HT-29 (cell line): ENCODE measurements around the gene UBE2Z. TPM values are rescaled to one million over a fixed set of nuclear protein-coding genes. Genes with fewer than 3 reads are reported as not detected.
"Not testable (repeated sequence)": the region's sequence is repeated elsewhere in the genome, so short reads cannot be mapped to it uniquely, and the experiment has no call there.

Source experiments
- DNase-seq: peaks from one replicate; pipeline ENCODE4 v3.0.0-alpha.2; 2015; ENCODE audit warnings: low spot score
- total RNA-seq: library from RNA; depleted of rRNA; stranded (reverse); fragments of >200 nt; shearing (Covaris generic); gene quantifications from 2 replicates; pipeline ENCODE4 v1.2.3, GENCODE V29; 2014

Gene UBE2Z
- total RNA-seq, 1 experiment from 2014 or later, result 75.5 TPM

DNA sequence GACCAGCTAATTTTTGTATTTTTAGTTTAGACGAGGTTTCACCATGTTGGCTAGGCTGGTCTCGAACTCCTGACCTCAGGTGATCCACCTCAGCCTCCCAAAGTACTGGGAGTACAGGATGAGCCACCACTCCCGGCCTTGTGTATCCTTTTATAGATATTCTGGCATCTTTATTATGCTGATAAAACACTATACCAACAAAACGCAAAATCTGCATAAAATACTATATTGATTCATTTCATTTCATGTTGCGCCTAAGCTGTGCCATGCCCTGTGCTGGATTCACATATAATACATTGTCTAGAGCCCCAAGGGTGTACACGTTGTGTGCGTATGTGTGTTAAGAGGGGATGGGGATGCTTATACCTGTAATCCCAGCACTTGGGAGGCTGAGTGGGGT, 3.8 kb upstream of the UBE2Z start:
- no peak for DNase-seq

DNA sequence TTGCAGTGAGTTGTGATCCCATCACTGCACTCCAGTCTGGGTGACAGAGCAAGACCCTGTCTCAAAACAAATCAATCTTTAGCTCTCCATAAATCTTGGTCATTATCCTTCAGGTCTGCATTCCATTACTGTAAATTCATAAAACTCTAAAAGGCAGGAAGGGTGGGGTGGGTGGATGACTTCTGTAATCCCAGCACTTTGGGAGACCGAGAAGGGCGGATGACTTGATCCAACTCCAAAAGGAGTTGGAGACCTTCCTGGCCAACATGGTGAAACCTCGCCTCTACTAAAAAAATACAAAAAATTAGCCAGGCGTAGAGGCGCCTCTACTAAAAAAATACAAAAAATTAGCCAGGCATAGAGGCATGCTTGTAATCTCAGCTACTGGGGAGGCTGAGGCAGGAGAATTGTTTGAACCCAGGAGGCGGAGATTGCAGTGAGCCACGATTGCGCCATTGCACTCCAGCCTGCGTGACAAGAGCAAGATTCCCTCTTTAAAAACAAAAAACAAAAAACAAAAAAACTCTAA, 2.2 kb upstream of the UBE2Z start:
- DNase-seq, result no peak

DNA sequence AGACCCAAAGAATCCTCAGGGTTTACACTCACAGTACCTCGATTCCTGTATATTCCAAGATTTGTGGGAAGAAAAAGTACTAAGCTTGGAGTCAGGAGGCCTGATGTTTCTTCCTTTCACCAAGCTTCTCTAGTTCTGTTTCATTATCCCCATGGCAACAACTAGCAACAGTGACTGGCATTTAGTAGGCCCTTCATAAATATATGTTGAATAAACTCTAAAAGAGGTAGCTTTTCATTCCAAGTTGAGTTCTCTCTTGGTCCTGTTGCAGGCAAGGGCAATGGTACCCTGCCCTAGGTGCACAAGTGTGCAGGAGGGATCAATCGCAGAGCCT, 527 bp upstream of the UBE2Z start:
- DNase-seq, result no peak

DNA sequence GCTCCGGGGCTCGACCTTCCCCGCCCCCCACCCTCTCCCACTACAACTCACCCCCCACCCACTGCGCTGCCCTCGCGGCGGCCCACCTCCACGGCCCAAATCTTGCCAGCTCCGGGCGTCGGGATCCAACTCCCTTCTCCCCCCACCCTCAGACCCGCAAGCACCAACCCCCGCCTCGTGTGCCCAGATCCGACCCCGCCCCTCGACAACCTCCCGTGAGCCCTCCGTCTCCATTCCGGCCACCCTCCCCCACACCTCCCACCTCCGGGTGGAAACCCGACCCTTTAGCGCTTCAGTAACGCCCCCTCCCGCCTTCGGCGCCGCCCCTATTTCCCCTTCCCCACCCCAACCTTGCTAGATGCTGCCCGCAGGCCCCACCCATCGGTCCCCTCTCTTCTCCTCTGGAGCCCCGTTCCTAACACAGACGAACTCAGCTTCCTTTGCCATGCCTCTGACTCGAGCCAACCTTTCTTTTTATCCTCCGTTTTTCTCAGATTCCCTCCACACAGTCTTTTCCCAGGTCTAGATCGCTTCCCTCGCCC, 717 bp downstream of the UBE2Z start:
- peak; percentile 60 for DNase-seq

DNA sequence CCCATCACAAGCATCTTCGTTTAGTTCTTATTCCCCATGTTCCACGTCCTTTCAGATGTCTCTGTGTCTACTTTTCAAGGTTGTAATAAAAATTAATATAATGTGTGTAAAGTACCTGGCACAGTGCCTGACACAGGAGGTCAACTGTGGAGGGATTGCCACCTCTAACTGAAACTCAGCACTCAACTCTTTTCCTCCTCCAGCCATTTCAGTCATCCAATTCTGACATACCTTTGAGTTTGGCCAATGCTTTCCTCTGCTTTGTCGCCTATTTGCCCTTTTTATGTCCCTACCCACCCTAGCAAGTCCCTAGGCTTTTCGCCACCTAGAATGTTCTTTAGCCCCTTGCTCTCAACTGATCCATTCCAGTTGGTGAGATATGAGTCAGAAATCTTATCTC, 1.6 kb downstream of the UBE2Z start:
- DNase-seq, result no peak

DNA sequence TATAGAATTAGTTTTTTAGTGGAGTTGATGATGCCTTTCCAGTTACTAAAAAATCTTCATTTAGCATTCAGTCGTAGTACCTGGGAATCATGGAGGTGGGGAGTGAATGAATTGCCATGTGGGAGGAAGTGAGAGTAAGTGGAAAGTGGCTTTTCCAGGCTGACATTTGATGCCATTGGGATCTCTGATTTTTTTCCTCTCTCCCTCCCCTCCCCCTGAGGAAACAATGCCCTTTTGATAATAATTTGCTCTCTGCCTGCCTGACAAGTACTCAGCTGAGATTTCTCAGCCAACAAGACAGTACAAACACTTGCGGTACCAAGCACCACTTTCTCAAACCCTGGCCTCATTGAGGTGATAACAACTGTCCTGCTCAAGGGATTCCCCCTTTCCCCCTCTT, 2.2 kb downstream of the UBE2Z start:
- DNase-seq, result no peak

DNA sequence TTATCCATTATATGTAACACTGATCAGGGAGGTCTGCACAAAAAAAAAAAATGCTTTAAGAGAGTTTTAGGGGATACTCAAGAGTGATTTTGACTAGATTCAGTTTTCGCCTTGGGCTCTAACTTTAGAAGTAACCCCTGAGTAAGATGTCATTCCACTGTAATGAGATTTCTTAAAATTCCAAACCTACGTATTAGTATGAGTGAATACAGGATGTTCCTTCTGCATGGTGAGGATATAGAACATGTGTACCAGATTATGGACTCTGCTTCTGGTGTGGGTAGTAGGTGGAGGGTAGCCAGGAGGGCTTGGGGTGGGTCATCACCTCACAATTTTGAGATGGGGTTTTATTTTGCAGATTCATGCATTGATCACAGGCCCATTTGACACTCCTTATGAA, 4.3 kb downstream of the UBE2Z start:
- no peak for DNase-seq

DNA sequence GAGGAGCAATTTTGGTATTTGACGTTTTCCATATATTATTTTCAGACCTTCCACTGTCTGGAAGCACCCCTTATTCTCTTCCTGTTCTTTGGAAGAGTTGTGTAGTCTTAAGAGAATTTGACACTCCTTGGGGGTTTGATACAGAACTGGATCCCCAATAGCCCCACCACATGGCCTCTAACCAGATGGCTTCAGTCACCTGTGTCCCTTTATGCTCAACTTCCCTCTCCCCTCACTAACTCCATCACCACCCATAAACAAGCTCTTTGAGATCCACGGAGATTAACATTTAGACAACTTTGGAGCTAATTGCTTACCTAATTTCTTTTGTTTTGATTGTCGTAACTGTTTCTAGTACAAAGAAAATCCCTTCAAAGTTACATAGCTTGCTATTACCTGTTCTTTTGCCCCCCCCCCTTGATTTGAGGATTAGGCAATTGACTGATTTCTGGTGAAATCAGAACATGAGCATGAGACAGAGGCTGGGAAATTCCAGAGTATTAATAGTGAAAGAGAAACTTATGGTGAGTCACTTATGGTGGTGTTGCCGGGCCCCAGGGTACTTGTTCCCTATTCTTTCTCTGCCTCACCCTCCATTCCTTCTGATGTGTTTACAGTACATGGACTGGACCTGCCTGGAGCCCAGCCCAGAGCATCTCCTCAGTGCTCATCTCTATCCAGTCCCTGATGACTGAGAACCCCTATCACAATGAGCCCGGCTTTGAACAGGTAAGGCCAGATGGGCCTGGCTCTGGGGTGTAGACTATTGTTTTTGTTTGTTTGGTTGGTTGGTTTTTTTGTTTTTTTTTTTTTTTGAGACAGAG, 7.5 kb downstream of the UBE2Z start:
- no peak for DNase-seq

DNA sequence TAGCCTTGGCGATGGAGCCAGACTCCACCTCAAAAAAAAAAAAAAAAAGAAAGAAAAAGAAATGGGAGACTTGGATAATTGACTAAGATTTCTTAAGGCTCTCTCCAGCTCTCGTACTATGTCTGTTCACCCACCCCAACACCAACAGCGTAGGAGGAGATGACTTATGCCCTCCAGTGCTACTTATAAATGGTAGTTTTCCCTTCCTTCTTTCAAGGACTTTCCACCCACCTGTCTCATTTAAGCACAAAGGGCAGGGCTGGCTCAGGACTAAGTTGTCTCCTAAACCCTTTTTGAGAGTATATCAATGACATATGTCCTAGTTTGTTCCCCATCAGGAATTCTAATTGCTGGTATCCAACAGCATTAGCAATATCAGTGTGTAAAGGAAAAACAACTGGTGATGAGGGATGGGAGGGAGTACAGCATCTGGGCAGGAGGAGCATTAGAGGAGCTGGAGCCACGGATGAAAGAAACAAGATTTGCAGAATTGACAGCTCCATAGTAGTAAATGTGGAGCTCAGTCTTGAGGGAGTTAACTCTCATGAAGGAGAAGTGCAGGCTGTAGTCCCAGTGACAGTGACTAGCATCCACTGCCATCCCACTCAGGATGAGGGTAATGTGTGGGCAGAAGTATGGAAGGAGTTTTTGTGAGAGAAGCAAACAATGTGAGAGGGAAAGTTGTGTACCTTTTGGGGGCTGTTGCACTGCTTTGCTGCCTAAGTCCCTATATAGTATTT, 17.2 kb downstream of the UBE2Z start:
- DNase-seq, result no peak

DNA sequence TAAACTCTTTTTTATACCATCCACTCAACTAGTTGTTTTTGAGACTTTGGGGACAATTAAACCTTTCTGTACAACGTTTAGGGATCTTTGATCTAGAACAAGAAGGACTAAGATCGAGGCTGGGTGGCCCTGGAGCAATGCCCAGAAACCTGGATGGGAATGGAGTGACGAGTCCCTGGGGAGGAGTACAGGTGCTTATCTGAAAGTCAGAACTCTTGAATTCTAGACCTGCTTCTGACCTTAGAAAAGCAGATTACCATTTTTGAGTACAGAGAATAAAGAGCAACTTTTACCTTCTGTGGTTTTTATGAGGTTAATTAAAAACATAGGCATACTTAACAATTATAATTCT, 17.8 kb downstream of the UBE2Z start:
- DNase-seq, result no peak

DNA sequence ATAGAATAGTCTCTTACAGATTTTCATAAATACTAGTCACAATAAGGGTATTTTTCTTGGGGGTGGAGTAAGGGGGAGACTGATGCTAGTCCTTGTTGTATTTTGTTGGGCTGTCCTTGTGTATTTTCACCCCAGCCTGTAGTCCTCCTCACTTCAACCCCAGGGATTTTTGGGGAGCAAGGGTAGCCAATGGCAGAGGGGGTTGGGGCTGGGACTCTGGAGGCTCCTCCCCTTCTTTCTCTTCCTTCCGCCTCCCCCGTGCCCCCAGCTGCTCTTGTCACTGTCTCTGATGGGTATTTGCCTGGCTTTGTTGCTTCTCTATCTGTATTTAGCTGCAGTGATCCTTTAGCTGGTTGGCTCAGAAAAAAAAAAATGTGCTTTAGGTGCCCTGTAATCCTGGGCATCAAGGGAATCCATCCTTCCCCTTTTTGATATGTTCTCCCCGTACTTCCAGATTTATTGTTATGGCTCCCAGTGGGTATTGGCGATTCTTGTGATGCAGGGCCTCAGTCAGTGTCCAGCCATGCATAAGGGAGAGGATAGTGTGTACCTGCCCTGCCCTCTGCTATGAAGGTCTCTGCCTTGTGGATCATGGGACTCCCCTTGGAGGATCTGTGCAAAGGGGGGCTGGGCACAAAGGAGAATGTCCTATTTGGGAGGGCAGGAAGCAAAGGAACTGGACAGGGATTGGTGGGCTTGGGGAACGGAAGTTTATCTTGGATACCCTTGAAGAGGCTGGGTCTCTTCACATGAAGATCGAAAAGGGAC, 20.0 kb downstream of the UBE2Z start:
- DNase-seq, result no peak

DNA sequence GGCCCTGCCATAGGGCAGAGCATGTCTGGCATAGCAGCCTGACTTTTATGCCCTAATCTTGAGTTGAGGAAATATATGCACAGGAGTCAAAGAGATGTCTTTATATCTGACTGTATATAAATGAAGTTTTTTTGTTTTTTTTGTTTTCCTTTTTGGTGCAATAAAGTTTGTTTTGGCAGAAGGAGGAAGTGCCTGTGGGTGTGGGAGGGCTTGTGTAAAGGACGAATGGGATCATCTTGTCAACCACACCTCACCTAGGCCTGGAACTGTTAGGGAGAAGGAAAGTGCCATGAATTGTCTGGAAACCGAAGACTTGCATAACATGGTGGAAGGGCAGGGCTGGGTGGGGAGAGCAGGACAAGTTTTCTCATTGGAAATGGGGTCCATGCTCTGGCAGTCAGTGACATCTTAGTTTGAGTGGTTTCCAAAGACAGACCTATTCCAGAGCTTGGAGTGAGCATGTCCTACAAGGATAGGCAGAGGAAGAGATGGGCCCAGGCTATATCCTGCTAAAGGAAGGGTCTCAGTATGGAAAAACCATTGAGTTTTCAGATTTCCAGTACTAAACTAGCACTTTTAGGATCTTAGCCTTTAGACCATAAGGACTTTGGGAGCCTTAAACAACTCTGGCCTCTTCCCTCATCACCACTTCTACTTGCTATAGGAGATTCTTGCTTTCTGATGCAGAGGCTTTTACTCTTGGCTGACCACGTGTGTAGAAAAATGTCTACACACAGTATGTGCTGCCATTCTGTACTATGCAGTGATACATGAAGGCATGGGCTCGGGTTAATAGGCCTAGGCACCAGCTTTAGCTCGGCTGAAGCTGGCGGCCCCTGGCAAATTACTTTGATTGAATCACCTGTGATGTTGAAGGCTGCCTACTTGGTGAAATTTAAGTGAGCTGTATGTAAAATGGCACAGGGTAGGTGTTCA, 20.9 kb downstream of the UBE2Z start:
- no peak for DNase-seq

DNA sequence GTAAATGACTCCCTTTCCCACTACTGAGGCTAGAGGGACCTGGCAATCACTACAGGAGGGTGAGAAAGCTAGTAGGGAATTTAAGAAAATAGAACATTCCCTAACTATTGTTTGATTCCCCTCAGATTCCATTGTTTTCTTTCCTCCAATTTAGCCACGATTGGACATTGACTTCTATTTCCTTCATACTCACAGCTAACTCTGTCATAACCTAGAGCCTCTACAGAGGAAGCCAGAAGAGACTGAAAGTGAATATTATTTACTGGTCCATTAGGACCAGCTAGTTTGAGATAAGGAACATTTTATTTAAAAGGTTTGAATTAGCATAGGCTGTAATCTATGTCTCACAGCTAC, 21.6 kb downstream of the UBE2Z start:
- no peak for DNase-seq

DNA sequence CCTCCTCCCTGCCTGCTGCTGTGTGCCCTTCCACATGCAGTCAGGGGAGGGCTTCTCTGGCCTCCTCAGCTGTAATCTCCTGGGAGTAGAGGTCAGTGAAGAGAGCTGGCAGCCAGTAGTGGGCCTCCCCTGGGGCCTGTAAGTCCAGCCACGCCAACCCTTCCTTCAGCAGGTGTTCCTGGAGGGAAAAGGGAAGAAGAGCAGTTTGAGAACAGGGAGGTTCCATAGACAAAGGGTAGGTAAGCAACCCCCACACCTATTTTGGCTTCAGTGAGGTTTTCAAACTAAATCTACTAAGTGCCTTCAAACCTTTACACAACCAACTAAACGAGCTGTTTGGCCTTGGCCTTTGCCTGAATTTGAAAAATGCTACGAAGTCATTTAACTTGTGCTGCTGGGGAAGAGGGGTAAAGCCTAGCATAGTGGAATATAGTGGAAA, 22.2 kb downstream of the UBE2Z start:
- no peak for DNase-seq

DNA sequence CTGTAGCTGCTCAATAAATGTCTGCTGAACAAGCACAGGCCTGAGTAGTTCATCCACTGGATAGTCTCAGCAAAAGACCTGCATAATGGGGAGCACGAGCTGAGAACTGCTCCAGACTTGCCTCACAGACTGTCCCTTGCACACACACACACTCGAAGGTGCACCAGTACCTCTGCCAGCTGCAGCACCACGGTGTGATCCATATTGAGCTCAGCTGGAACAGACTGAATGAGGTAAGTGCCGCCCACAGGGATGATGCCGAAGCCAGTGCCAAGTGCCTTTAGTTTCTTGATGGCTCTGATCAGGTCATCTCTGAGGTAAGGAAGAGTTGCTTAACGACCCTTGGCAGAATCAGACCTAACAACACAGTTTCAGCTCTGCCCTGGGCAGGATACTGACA, 24.8 kb downstream of the UBE2Z start:
- no peak for DNase-seq

DNA sequence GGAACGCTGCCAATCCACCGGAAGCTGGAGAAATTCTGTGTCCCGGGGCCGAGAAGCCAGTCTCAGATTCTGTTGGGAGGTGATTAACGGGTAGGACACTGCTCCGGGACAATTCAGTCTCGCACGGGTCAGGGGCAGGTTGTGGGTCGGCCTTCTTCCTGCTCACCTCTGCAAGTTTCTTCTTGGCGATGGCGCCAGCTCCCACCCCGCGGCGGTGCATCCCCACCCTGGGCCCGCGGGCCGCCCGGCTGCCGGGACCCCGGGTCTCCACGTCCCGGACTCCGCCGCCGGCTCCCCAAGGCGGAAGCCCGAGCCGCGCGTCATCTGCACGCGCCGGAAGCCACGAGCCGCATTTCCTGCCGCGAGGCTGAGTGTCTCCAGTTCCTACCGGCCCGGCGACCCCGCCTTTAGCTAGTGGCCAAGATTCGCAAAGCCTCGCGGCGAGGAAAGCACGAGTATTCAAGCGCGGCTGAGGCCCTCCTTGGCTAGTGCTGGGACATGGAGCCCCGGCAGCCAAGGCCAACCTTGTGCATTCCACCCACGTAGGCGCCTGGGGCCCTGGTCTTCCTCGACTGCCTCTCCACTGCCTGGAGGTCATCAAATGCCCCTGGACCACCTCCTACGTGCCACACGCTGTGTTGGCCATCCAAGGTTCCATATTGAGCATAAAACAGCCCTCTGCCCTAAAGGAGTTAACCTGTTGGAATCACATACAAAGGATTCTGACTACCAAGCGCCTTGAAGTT, 36.5 kb downstream of the UBE2Z start, which contains the start of gene SNF8:
SNF8 (minus strand) TSS at position 328 of the 746 bp plus-strand sequence; CDS start at position 220, 108 bp downstream.
- DNase-seq, result peak; percentile 92

DNA sequence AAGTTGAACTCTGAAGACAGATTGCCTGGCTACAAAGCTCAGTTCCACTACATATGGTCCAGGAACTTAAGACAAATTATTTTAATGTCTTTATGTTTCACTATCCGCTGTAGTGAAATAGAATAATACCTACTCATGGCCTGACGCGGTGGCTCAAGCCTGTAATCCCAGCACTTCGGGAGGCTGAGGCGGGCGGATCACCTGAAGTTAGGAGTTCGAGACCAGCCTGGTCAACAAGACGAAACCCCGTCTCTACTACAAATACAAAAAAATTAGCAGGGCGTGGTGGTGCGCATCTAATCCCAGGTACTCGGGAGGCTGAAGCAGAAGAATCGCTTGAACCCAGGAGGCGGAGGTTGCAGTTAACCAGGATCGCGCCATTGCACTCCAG, 37.0 kb downstream of the UBE2Z start:
- not testable (repeated sequence) for DNase-seq

DNA sequence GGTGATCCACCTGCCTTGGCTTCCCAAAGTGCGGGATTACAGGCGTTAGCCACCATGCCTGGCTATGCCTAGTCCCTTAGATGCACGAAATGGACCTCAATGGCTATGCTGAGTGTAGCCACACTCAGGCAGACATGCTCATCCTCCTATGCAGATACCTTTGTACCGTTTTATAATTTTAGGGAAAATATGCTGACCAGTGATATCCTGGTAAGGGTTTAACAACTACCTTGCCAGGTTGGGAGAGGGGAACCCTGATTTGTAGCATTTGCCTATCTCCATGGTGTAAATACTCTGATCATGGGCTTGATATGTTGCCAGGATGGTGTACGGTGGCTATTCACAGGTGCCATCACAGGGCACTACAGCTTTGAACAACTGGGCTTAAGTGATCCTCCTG, 43.4 kb downstream of the UBE2Z start:
- DNase-seq, result no peak

DNA sequence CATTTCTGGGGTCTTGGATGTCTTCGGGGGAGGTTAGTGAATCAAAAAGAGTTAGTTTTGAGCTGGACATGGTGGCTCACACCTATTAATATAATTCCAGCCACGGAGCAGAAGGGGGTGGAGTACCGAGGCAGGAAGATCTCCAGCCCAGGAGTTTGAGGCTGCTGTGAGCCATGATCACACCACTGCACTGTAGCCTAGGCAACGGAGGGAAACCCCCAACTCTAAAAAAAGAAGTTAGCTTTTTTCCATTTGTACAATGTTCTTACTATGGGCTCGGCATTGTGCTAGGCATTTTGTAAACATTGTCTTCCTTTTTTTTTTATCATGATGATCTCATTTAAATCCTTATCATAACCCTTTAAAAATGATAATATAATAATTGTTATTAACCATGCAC, 44.7 kb downstream of the UBE2Z start:
- no peak for DNase-seq

DNA sequence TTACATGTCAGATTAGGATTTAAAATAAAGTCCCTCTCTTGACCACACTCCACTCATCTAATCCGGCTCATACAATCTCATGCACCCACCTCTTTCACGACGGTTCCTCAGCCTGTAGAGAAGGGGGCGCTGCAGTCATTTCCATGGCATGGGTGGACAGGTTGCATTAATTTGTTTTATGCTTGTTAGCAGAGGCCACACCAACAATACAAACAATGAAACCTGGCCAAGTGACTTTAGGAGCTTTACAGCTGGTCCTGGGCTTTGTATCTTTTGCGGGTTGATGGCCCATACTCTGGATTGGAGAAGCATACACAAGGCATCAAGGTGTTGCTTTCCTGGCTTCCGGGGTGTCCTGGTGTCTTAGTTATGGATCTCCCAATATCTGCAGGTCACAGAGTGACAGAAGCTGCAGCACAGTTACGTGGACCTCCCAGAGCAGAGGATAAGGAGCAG, 46.1 kb downstream of the UBE2Z start:
- DNase-seq, result peak; percentile 56
